ENCODE data around the gene WHRN.

The WHRN gene

GRCh38 chr9:114397219-114397847, 107.9 kb downstream of the WHRN start:
- DNase-seq (ENCODE audit: low spot score): no peak

GRCh38 chr9:114396558-114397218, 108.6 kb downstream of the WHRN start:
- DNase-seq (ENCODE audit: low spot score): no peak

- DNase-seq (ENCODE audit: low spot score): no peak
Measured at GRCh38 chr9:114395768-114396167, 109.5 kb downstream of the WHRN start.

DNA sequence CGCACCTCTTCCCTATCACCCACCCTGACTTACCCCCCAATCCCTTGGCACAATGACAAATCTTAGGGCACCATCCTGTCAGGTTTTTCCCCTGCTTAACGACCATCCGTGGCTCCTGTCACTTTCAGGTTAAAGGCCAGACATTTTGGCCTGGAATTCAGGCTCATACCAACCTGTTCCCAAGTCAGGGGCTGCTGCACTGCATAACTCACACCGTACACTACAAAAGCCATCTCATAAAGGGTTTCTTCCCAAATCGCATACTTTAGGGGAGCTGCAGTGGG, 110.0 kb downstream of the WHRN start:
- DNase-seq (ENCODE audit: low spot score): no peak

DNA sequence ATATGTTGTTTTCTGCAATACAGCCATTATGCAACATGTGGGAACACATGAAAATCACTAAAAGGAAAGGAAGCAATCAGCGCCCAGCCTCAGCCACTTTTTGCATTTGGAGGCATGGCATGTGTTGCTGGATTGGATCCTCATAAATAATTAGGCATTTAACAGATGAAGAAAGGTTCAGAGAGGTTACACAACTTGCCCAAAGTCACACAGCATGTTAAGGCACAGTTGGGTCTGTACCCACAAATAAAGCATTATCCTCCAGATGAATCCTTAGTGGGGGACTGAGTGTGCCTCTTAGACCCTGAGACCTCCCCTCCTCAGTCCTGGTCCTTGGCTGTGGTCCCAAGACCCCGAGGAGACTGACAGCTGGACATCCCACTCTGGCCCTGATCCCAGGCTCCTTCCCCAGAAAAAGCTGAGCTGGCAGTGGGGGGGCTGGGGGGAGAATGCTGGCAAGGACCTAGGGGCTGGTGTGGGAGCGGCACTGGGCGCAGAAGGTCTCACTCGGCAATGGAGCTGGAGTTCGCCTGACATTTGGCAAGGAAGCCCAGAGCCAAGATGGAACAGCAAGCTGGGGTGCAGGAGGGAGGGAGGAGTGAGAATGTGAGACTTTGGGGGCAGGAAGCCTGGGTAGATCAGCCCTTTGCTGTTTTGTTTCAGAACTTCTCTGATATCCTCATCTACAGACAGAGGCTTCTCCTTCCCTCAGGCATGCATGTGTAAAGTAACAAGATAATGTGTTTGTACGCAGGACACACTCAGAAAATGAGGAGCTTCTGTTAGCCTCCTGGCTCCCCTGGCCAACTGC, 110.5 kb downstream of the WHRN start:
- no peak for DNase-seq (ENCODE audit: low spot score)

DNA sequence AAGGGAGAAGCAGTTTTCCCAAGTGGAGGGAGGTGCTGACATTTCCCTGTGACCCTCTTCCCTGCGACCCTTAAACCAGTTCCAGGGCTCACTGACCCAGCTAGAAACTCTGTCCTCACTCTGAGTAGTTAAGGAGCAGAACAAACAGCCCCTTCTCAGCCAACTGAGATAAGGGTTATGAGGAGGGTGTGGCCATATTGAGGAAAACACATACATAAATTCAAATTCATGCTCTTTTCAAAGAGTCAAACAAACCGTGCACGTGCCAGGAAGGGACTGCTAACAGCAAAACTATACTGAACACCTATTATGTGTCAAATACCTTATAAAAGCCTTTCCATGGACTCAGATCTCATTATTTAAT, 112.5 kb downstream of the WHRN start:
- DNase-seq (ENCODE audit: low spot score): peak; percentile 39

DNA sequence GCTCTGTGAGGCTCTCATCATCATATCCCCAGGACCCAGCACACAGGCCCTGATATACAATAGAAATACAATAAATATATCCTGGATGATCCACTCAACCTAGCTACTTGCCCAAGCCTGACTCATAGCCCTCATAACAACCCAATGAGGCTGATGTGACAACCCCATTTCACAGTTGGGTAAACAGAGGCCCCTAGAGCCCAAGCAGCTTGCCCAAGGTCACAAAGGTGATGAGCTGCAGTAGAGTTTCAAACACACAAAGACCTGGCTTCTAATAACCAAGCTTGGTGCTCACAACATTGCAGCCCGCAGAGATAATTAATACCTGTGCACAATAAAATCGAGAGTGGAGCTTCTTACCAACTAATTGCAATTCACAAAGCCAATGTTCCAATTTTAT, 114.3 kb downstream of the WHRN start:
- DNase-seq (ENCODE audit: low spot score): no peak

DNA sequence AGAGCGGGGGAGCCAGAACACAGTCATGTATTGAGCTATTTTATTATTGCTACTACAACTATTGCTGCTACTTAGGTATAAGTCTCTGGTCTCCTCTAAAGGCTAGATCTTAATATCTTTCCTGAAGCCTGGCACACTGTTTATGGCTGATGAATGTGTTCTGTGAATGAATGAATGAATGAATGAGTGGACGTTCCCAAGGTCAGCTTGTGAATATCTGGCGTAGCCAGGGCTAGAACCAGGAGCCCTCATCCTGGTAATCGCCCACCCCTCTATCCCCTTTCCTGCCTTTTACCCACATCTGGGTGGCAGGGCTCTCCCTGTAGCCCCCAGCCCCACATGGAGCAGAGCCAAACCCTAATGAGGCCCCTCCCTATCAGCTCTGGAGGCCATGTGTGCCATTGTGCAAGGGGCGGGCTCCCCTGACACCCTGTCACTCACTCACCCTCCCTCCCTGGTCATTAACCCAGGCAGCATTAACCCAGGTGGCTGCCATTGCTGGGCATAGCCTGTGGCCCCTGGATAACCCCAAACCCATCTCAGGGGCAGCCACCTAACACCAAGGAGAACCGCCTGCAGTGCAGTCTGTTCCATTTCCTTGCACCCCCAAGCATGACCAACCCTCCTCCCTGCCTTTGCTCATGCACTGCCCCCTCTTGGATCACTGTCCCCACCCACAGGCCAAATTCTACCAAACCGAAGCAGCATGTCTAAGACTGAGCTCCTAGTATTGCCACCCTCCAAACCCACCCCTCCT, 115.5 kb downstream of the WHRN start:
- no peak for DNase-seq (ENCODE audit: low spot score)

GRCh38 chr9:114388764-114389375, 116.4 kb downstream of the WHRN start:
- DNase-seq (ENCODE audit: low spot score): no peak

DNA sequence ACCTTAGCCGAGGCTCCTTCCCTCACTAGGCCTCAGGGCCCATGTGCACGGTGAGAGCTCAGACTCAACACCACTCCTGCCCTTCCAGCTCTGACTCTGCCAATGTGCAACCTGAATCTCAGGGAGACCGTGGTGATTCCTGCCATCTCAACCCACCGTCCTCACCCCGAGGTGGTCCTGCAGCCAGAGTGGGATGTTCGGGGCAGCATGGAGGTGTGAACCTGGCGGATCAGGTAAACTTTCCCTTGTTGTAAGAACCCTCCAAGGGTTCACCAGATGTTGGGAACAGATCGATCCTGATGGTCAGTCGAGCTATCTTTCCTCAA, 117.0 kb downstream of the WHRN start:
- no peak for DNase-seq (ENCODE audit: low spot score)

DNA sequence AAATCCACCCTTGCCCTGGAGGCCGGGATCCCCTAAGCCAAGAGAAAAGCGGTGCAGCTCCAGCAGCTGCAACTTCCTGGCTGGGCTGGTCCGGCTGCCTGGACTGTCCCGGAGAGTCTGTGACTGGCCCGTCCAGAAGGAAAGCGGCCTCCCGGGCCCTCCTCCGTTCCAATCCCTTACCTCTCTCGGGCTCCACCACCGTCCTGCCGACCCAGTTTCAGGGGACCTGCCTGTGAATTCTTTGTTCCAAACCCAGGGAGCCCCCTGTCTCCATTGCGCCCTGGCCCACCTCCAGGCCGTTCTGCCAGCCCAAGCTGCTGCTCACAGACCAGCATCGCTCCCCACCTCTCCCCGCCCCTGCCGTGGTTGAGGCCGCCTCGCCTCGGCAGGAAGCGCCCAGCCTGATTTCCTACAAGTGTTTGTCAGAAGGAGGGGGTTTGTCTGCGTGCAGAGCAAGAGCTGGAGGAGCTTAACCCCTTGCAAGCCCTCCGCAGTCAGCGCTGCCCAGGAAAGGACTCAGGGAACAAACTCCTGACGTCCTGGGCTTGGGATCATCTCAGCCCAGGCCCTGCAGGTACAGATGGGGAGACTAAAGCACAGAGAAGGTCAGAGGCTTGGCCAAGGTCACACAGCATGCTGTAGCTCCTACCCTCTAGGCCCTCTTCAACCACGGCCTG, 117.5 kb downstream of the WHRN start, which contains the start of gene AKNA:
Gene AKNA (minus strand): TSS at position 303 of the 677 bp plus-strand sequence. CDS start 6,649 bp downstream, outside the sequence.
- DNase-seq (ENCODE audit: low spot score): no peak

GRCh38 chr9:114386886-114387679, 118.2 kb downstream of the WHRN start:
- no peak for DNase-seq (ENCODE audit: low spot score)

DNA sequence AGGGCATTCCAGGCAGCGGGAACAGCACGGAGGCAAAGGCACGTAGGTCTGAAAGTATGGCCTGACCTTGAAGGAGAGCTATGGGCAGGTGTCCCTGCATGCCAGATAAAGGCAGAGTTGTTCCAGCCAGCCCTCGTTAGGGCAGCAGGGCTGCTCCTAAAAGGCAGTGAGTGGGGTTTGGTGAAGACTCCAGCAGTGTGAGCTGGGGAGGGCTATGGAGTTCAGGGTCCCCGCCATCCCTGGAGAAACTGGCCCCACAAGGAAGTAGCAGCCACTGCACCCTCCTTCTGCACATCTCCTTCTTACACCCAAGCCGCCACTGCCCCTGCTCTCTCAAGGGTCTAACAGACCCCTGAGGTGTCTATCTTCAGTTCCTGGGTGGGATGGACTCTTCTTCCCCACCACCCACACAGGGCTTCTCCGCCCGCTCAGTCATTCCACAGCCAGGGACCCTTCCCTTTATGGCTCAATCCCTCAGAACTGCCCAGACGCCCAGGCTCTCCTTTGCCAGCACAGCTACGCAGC, 118.8 kb downstream of the WHRN start:
- no peak for DNase-seq (ENCODE audit: low spot score)

DNA sequence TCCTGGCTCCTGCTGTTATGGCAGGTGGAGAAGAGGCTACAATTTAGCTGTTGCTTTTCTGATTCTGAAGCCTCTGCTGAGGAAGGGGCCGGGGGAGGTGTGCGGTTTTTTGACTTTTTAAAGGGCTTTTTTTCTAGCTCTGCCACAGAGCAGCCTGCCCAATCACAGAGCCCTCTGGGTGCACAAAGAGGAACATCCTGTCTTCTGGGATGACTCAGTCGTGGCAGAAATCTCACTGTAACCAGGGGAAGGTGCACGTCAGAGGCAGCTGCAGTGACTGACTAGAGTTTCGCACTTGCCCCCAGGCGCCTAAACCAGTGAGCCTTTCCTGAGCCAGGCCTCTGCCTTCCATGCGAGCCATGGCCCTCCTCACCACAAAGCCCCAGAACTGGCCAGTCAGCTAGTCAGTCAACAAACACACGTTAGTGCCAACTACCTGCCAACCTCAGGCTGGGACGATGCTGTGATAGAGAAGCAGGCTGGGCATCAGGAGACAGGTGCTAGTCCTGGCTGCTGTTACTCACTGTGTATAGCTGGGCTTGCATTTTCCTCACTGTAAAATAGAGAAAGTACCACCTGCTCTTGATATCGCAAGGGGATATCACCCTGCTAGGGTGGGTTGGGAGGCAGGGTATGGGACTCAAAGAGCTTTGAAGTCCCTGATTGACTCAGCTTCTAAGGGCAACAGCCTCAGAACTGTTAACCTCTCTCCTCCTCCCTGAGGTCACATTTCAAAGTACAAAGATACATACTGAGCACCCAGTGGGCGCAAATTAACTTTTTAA, 119.7 kb downstream of the WHRN start:
- DNase-seq (ENCODE audit: low spot score): no peak

DNA sequence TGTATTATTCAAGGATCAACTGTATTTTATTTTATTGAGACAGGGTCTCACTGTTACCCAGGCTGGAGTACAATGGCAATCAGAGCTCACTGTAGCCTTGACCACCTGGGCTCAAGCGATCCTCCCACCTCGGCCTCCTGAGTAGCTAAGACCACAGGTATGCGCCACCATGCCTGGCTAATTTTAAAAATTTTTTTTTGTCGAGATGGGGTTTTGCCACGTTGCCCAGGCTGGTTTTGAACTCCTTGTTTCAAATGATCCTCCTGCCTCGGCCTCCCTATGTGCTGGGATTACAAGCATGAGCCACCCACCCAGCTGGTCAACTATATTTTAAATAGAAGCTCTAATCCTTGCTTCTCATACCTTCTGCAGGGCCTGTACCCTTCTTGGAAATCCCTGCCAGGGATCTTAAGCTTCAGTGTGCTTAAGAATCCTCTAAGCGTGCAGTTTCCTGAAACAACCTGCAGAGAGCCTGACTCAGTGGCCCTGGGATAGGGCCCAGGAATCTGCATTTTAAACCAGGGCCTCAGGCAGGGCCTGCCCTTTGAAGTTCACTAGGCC, 120.4 kb downstream of the WHRN start:
- no peak for DNase-seq (ENCODE audit: low spot score)

- no peak for DNase-seq (ENCODE audit: low spot score)
Measured at GRCh38 chr9:114384341-114384740, 120.9 kb downstream of the WHRN start.

DNA sequence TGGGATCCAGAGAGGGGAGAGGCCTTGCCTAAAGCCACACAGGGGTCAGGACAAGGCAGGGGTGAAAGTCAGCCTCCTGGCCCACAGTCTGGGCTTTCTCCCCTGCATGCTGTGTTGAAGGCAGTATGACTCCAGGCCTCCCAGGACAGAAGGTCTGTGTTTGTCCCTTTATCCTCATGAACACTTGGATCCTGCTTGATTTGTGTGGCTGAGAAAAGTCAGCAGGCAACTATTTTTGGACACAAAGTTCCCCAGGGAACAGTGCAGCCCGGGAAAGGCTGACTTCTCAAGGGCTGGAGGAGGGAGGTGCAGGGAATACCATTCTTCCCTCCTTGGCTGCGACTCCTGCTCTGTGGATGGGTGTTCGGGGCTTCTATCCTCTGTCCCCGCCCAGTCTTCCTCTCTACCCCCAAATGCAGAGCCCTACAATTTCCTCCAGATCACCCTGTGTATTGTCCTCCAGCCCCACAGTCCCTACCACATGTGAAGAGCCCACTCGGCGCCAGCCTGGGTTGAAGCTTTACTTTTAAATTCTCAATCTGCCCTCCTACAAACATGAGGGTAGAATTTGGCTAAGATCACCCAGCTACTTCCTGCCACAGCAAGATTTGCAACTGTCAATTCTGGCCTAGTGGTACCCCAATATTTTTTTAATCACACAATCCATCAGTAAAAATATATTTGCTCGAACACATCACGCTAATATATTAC, 121.6 kb downstream of the WHRN start:
- no peak for DNase-seq (ENCODE audit: low spot score)

DNA sequence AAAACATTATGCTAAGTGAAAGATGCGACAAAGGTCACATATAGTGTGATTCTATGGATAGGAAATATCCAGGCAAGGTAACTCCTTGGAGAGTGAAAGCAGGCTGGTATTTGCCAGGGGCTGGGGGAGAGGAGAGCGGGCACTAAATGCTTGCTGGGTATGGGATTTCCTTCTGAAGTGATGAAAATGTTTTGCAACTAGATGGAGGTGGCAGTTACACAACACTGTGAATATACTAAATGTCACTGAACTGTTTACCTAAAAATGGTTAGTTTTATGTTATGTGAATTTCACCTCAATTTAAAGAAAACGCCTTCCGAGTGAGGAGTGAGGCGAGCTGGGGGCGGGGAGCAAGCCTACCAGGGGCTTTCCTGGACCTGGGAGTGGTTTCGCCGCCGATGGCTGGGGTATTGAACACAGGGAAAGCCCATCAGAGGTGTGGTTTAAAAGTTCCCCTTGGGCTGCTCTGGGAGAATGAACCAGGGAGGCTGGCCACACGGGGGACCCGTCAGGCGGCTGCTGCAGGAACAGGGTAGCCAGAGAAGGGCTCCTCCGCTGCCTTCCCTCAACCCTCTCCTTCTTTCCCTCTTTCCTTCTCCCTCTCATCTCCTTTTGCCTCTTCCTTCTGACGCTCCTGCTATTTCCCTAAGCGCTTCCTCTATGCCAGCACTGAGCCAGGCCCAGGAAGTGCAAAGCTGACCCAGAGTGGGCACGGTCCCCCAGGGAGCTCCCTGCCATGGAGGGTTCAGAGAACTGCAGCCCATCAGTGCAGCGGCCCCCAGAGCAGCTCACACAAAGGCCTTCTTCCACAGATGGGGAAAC, 122.4 kb downstream of the WHRN start:
- no peak for DNase-seq (ENCODE audit: low spot score)
